Type B pancreatic cell (in vitro differentiated cells): Measurements from ENCODE around the gene RIMS1. TPM values are rescaled to one million over a fixed set of nuclear protein-coding genes. Genes with fewer than 3 reads are reported as not detected.

ENCODE experiments used
- DNase-seq: peaks from one replicate; pipeline ENCODE4 v3.0.0; 2021; ENCODE audit warnings: mixed read lengths; ENCODE audit not compliant: unreplicated experiment; ENCODE audit errors: extremely low spot score
- H3K27ac Mint-ChIP-seq: 2 replicates; pipeline ENCODE4 v1.8.0; 2021; ENCODE audit warnings: mild to moderate bottlenecking, mixed read lengths
- H3K27me3 Mint-ChIP-seq: 2 replicates; pipeline ENCODE4 v1.8.0; 2021; ENCODE audit warnings: mixed read lengths
- H3K36me3 Mint-ChIP-seq: 2 replicates; pipeline ENCODE4 v1.8.0; 2021; ENCODE audit warnings: mixed read lengths
- H3K4me1 Mint-ChIP-seq: one replicate; pipeline ENCODE4 v1.8.0; 2021; ENCODE audit warnings: mixed read lengths; ENCODE audit not compliant: unreplicated experiment
- H3K4me3 Mint-ChIP-seq: 2 replicates; pipeline ENCODE4 v1.8.0; 2021; ENCODE audit warnings: mild to moderate bottlenecking, mixed read lengths
- H3K9me3 Mint-ChIP-seq: 2 replicates; pipeline ENCODE4 v1.8.0; 2021; ENCODE audit warnings: mixed read lengths
- total RNA-seq: library from RNA; stranded (reverse); gene quantifications from 2 replicates; pipeline ENCODE4 v1.2.1, GENCODE V29; 2021; ENCODE audit warnings: low replicate concordance
- TF ChIP-seq, protein P1 (sequence below): fragments of 200-600 bp; sonication (generic); conservative IDR thresholded peaks from 2 replicates; pipeline ENCODE4 v1.5.0; 2021; ENCODE audit warnings: antibody characterized with exemption, mild to moderate bottlenecking

Gene RIMS1
- total RNA-seq, 1 donor from 2014 or later = 5.9 TPM

GRCh38 chr6:72350296-72350881 lies 464.0 kb downstream of the RIMS1 start:
- TF ChIP-seq, protein P1, sequence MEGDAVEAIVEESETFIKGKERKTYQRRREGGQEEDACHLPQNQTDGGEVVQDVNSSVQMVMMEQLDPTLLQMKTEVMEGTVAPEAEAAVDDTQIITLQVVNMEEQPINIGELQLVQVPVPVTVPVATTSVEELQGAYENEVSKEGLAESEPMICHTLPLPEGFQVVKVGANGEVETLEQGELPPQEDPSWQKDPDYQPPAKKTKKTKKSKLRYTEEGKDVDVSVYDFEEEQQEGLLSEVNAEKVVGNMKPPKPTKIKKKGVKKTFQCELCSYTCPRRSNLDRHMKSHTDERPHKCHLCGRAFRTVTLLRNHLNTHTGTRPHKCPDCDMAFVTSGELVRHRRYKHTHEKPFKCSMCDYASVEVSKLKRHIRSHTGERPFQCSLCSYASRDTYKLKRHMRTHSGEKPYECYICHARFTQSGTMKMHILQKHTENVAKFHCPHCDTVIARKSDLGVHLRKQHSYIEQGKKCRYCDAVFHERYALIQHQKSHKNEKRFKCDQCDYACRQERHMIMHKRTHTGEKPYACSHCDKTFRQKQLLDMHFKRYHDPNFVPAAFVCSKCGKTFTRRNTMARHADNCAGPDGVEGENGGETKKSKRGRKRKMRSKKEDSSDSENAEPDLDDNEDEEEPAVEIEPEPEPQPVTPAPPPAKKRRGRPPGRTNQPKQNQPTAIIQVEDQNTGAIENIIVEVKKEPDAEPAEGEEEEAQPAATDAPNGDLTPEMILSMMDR = no peak
- no peak for DNase-seq
- no peaks in the 10 kb centered on the region for H3K27me3 Mint-ChIP-seq
- no peaks in the 10 kb centered on the region for H3K4me1 Mint-ChIP-seq
- H3K9me3 Mint-ChIP-seq = no peaks in the 10 kb centered on the region
- no peaks in the 10 kb centered on the region for H3K36me3 Mint-ChIP-seq
- H3K4me3 Mint-ChIP-seq = no peak overlapping the region
- H3K27ac Mint-ChIP-seq = no peak overlapping the region

DNA sequence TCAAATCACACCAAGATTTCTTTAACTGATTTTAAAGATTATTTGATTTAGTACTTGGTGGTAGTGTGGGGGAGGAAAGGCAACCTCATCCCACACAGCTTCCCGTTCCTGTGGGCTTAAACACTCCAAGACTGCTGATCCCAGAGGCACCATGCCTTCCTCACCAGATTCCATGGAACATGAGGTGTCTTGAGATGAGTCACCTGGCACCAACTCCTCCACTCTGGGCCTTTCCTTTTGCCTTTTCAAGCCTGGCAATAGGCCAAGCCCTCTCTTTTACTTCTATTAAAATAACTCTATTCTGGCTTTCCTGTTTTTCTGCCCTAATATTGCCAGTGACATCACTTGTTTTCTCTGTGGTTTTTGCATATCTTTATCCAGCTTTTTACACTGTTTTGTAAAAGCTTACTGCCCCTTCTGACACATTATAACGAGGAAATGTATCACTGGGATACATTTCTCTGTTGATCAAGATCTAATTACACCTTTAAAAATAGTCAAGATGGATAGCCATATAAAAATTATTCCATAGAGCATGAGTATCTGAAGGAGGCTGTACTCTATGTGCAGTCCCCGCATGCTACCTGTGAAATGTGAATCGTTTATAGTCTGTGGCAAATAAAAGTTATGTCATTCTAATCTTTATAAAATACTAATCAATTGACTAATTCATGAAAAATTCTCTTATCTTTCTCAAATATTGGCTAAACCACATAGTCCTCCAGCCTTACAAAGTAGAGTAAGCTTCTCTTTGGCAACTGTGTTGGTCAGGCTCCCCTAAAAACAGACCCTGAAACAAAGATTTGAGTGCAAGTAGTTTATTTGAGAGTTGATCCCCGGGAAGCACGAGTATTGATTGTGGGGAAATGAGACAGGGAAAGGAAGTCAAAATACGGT lies 477.7 kb downstream of the RIMS1 start:
- DNase-seq = no peak
- no peaks in the 10 kb centered on the region for H3K4me1 Mint-ChIP-seq
- no peak overlapping the region for H3K27ac Mint-ChIP-seq
- TF ChIP-seq, protein P1 = no peak
- no peak overlapping the region for H3K4me3 Mint-ChIP-seq
- H3K9me3 Mint-ChIP-seq = no peaks in the 10 kb centered on the region
- H3K36me3 Mint-ChIP-seq = no peaks in the 10 kb centered on the region
- H3K27me3 Mint-ChIP-seq = no peaks in the 10 kb centered on the region

DNA sequence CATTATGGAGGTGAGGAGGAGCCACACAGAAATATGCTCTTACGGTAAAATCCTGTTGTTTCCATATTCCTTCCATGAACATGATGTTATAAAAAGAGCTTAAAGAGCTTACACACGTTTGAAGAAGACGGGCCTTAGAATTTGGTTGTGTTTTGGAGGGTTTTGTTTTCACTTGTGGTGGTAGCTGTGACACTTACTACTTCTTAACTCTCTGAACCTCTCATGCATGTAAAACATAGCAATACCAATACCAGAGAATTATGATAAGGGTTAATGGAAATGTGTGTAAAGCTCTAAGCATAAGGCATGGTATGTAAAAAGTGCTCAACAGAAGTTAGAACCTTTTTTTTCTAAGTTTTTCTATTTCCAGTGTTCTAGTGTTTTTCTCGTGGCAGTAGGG lies 479.4 kb downstream of the RIMS1 start:
- no peaks in the 10 kb centered on the region for H3K36me3 Mint-ChIP-seq
- H3K27me3 Mint-ChIP-seq = no peaks in the 10 kb centered on the region
- no peak for DNase-seq
- TF ChIP-seq, protein P1 = no peak
- H3K4me1 Mint-ChIP-seq = no peaks in the 10 kb centered on the region
- no peaks in the 10 kb centered on the region for H3K9me3 Mint-ChIP-seq
- no peak overlapping the region for H3K4me3 Mint-ChIP-seq
- no peak overlapping the region for H3K27ac Mint-ChIP-seq

DNA sequence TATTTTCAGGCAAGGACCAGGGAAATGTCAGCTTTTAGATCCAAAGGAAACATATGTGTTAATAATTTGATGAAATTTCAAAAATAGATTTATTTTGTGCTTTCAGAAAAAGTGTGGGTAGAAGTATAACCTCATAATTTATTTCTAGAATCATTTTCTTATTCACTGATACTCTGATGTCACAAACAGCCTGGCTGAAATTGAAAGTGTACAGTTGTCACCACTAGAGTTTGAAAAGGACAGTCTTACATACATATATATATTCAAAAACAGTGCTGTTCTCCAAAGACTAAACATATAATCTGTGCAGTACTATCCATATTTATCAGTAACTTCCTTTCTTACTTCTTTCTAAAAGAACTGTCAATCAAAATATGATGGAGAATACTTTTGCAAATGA lies 481.1 kb downstream of the RIMS1 start:
- TF ChIP-seq, protein P1 = no peak
- no peak for DNase-seq
- Mint-ChIP-seq H3K36me3 (no peaks in the 10 kb centered on the region), H3K4me1 (no peaks in the 10 kb centered on the region), H3K4me3 (no peak overlapping the region), H3K9me3 (no peaks in the 10 kb centered on the region), H3K27me3 (no peaks in the 10 kb centered on the region), H3K27ac (no peak overlapping the region)

GRCh38 chr6:72371473-72371872 lies 485.1 kb downstream of the RIMS1 start:
- no peaks in the 10 kb centered on the region for H3K27me3 Mint-ChIP-seq
- TF ChIP-seq, protein P1 = no peak
- no peak overlapping the region for H3K27ac Mint-ChIP-seq
- H3K9me3 Mint-ChIP-seq = no peaks in the 10 kb centered on the region
- DNase-seq = no peak
- H3K4me1 Mint-ChIP-seq = peaks cover 5% of the 10 kb centered on the region
- H3K4me3 Mint-ChIP-seq = no peak overlapping the region
- no peaks in the 10 kb centered on the region for H3K36me3 Mint-ChIP-seq
